ENCODE data around the gene MICU1. TPM values are rescaled to one million over a fixed set of nuclear protein-coding genes. Genes with fewer than 3 reads are reported as not detected.

MICU1 gene
- total and polyA plus RNA-seq, 2 of the 13 experiments (the other 11 are each of a cell fraction or from before 2014, with no cell fraction given), result 32.5 to 56.1 TPM

GRCh38 chr10:72543855-72544254 lies 82.0 kb downstream of the MICU1 start (continued):
- TF ChIP-seq PAXIP1 (CRISPR knock-in tag; conservative IDR thresholded peaks at IDR 0.05), result peak; percentile 40; the same call in 1 of the 2 replicates
- peak; percentile 95 for TF ChIP-seq ZBTB20 (CRISPR knock-in tag; IDR thresholded peaks at IDR 0.05; ENCODE audit: borderline replicate concordance, low read depth)
- TF ChIP-seq ZMYM4 (CRISPR knock-in tag; IDR thresholded peaks at IDR 0.05), result peak; percentile 65; the same call in 1 of the 2 replicates
- peak; percentile 69 for TF ChIP-seq ZFX (CRISPR knock-in tag; IDR thresholded peaks at IDR 0.05; ENCODE audit: low read depth)

- peak overlapping the region; percentile 25 for H3K27ac ChIP-seq (ENCODE audit: extremely low read length, insufficient read depth, low read length)
- POLR2A ChIA-PET, result no interaction called here
- H3K27me3 ChIP-seq (ENCODE audit: control insufficient read depth in 1 of 2, insufficient read depth in 2 of 2, low read length in 2 of 2), result no peaks in the 10 kb centered on the region
- no peak overlapping the region for H3K4me3 ChIP-seq (replicated peaks in 1 of 3; ENCODE audit: insufficient read depth in 1 of 3, low read depth in 2 of 3, low read length in 3 of 3)
- no peak overlapping the region for H2AFZ ChIP-seq (ENCODE audit: low read length)
- no peak for FAIRE-seq
- H3K9me3 ChIP-seq (ENCODE audit: low read length), result peaks cover 8% of the 10 kb centered on the region
- H3K4me2 ChIP-seq (ENCODE audit: low read depth, low read length), result peak overlapping the region; percentile 23; the same call in 1 of the 2 replicates
- peaks cover 74% of the 10 kb centered on the region for H3K4me1 ChIP-seq (ENCODE audit: insufficient read depth, low read length)
- DNase-seq (ENCODE audit: low spot score), result peak; percentile 43
- no TSS peak for BruUV-seq (replicated peaks)
- ATAC-seq, result peak; percentile 57
- no peaks in the 10 kb centered on the region for H4K20me1 ChIP-seq (ENCODE audit: insufficient read depth, low read length)
- no peaks in the 10 kb centered on the region for H3K79me2 ChIP-seq (ENCODE audit: insufficient read depth, low read length)
- 55% methylated on average over 8 of the region's 8 CpGs for WGBS (ENCODE audit: low lambda C conversion rate)
- intact Hi-C loops (cut with micrococcal nuclease; ENCODE audit: unreplicated experiment), result loop anchor here (10.0 kb wide), 1 partner anchor 292 kb away; no protein-coding TSS in a partner anchor
- H3K9ac ChIP-seq (ENCODE audit: insufficient read depth, low read depth, low read length), result no peak overlapping the region
- CTCF ChIA-PET (ENCODE audit: low intra/inter-chr PET ratio, low total read pairs), result no interaction called here
- in situ Hi-C loops (cut with HindIII; ENCODE audit: extremely low pct_ligation_motif_present, low pct_unique_long_range_greater_than_20kb), result no loop called here
- H3K36me3 ChIP-seq (replicated peaks in 1 of 2; ENCODE audit: control insufficient read depth in 1 of 2, insufficient read depth in 2 of 2, low read length in 2 of 2), result peaks cover 0 to 3% of the 10 kb centered on the region in 2 experiments; a peak in 2 of 5 replicates
- peak; percentile 58 for TF ChIP-seq PATZ1 (CRISPR knock-in tag; IDR thresholded peaks at IDR 0.05)
- TF ChIP-seq SAP130 (CRISPR knock-in tag; IDR thresholded peaks at IDR 0.05; ENCODE audit: low read depth), result 0 out of 2 replicates have a peak, but pooled peaks have one; percentile 27
- TF ChIP-seq ZNF33A (CRISPR knock-in tag; IDR thresholded peaks at IDR 0.05; ENCODE audit: borderline replicate concordance), result no peak
- TF ChIP-seq SOX13 (IDR thresholded peaks at IDR 0.05), result no peak
- TF ChIP-seq SOX13 (CRISPR knock-in tag; conservative IDR thresholded peaks at IDR 0.05 in 1 of 2, IDR thresholded peaks at IDR 0.05 in 1 of 2), result peak in 1 of 2 experiments; percentile 72; a peak in 2 of 4 replicates
- no peak for TF ChIP-seq PCBP1 (IDR thresholded peaks at IDR 0.05; ENCODE audit: borderline replicate concordance, low read depth, low read length)
- no peak for TF ChIP-seq THYN1 (CRISPR knock-in tag; IDR thresholded peaks at IDR 0.05; ENCODE audit: borderline replicate concordance, low read depth)
- TF ChIP-seq ZNF383 (CRISPR knock-in tag; IDR thresholded peaks at IDR 0.05; ENCODE audit: borderline replicate concordance), result no peak
- TF ChIP-seq NCOR1 (IDR thresholded peaks at IDR 0.05; ENCODE audit: borderline replicate concordance, low read length), result no peak
- TF ChIP-seq MXD4 (CRISPR knock-in tag; IDR thresholded peaks at IDR 0.05), result no peak
- peak; percentile 87 for TF ChIP-seq HOMEZ (CRISPR knock-in tag; IDR thresholded peaks at IDR 0.05; ENCODE audit: low read depth)
- no peak for TF ChIP-seq ZNF543 (CRISPR knock-in tag; IDR thresholded peaks at IDR 0.05)
Measured at GRCh38 chr10:72542396-72542815, 83.5 kb downstream of the MICU1 start.

All from HepG2 (cell line).